ENCODE measurements around the gene NEURL3. TPM values are rescaled to one million over a fixed set of nuclear protein-coding genes. Genes with fewer than 3 reads are reported as not detected.
A peak's percentile ranks its signal among the peaks of the same experiment; 100 is the strongest.

NEURL3 gene
- total and polyA plus RNA-seq, 12 donors, result 0.03 to 0.41 (median 0.18) TPM; not detected in 8

GRCh38 chr2:96529376-96530143, 24.4 kb upstream of the NEURL3 start:
- H3K4me3 ChIP-seq, result no peak overlapping the region
- DNase-seq, result peak in 1 of 7 donors; percentile 12
- H3K27me3 ChIP-seq, result no peaks in the 10 kb centered on the region
- intact Hi-C loops (cut with DNase I), result no loop called here
- no peaks in the 10 kb centered on the region for H3K9me3 ChIP-seq (replicated peaks in 1 of 3)
- no peak overlapping the region for H3K27ac ChIP-seq
- no peak for TF ChIP-seq CTCF (IDR thresholded peaks at IDR 0.05)
- TF ChIP-seq POLR2A (IDR thresholded peaks at IDR 0.05), result no peak
- H3K4me1 ChIP-seq (replicated peaks in 1 of 2), result peaks cover 8 to 40% of the 10 kb centered on the region in 2 donors
- 87 to 100% (median 93%) methylated on average over 3 to 9 of the region's 9 CpGs for WGBS, 4 donors
- no peaks in the 10 kb centered on the region for H3K36me3 ChIP-seq (replicated peaks in 1 of 2)

GRCh38 chr2:96528700-96529375, 23.7 kb upstream of the NEURL3 start:
- H3K4me1 ChIP-seq (replicated peaks in 1 of 2), result peaks cover 3 to 33% of the 10 kb centered on the region in 2 donors
- H3K27me3 ChIP-seq, result no peaks in the 10 kb centered on the region
- intact Hi-C loops (cut with DNase I), result no loop called here
- peak overlapping the region in 3 of 5 donors; percentile 68 to 87 (median 76) for H3K27ac ChIP-seq
- TF ChIP-seq POLR2A (IDR thresholded peaks at IDR 0.05), result no peak
- no peak for TF ChIP-seq CTCF (IDR thresholded peaks at IDR 0.05)
- H3K4me3 ChIP-seq, result no peak overlapping the region
- peak in 1 of 7 donors; percentile 17 for DNase-seq
- no peaks in the 10 kb centered on the region for H3K9me3 ChIP-seq (replicated peaks in 1 of 3)
- no peaks in the 10 kb centered on the region for H3K36me3 ChIP-seq (replicated peaks in 1 of 2)
- 85 to 89% (median 85%) methylated on average over 5 to 8 of the region's 8 CpGs for WGBS, 4 donors

- peak; percentile 32 to 68 (median 53) for DNase-seq
- intact Hi-C loops (cut with DNase I), result no loop called here
- WGBS, 4 donors, result 47 to 66% (median 50%) methylated on average over 14 of the region's 14 CpGs
- H3K27ac ChIP-seq, result peak overlapping the region in 4 of 5 donors; percentile 19 to 87 (median 72)
- H3K4me1 ChIP-seq (replicated peaks in 1 of 2), result peaks cover 1 to 27% of the 10 kb centered on the region in 2 donors
- TF ChIP-seq POLR2A (IDR thresholded peaks at IDR 0.05) (no peak), CTCF (IDR thresholded peaks at IDR 0.05) (no peak)
- no peaks in the 10 kb centered on the region for H3K27me3 ChIP-seq
- H3K9me3 ChIP-seq (replicated peaks in 1 of 3), result no peaks in the 10 kb centered on the region
- H3K4me3 ChIP-seq, result peak overlapping the region in 2 of 4 donors; percentile 70 to 73
- no peaks in the 10 kb centered on the region for H3K36me3 ChIP-seq (replicated peaks in 1 of 2)
Measured at GRCh38 chr2:96528006-96528699, 23.0 kb upstream of the NEURL3 start.

Data from adrenal gland (tissue), 12 donors.